Osteoblast (primary cell): ENCODE measurements around the gene RNF19B. TPM values are rescaled to one million over a fixed set of nuclear protein-coding genes. Genes with fewer than 3 reads are reported as not detected.

Source experiments
- DNase-seq: peaks from one replicate; pipeline ENCODE4 v3.0.0; 2011; ENCODE audit warnings: low spot score, mixed read lengths; ENCODE audit not compliant: insufficient read length; ENCODE audit errors: missing footprints
- H2AFZ ChIP-seq: 2 replicates; pipeline ENCODE4 v1.6.0; 2011; ENCODE audit warnings: mild to moderate bottlenecking, low read length
- H3K27ac ChIP-seq: 2 replicates; pipeline ENCODE4 v1.5.1; 2011; ENCODE audit warnings: mild to moderate bottlenecking, low read depth, low read length, moderate library complexity
- H3K27me3 ChIP-seq: 2 replicates; pipeline ENCODE4 v1.6.0; 2012; ENCODE audit warnings: mild to moderate bottlenecking, control low read depth, inconsistent platforms, low read length, moderate library complexity; ENCODE audit not compliant: insufficient read depth
- H3K36me3 ChIP-seq: 2 replicates; pipeline ENCODE4 v1.5.1; 2011; ENCODE audit warnings: mild to moderate bottlenecking, low read length, control low read depth, moderate library complexity; ENCODE audit not compliant: insufficient read depth
- H3K4me1 ChIP-seq: 2 replicates; pipeline ENCODE4 v1.5.1; 2011; ENCODE audit warnings: mild to moderate bottlenecking, low read length, control low read depth, moderate library complexity; ENCODE audit not compliant: insufficient read depth
- H3K4me2 ChIP-seq: 2 replicates; pipeline ENCODE4 v1.6.0; 2011; ENCODE audit warnings: mild to moderate bottlenecking, low read length; ENCODE audit not compliant: insufficient read depth
- H3K4me3 ChIP-seq: fragments of 200-600 bp; sonication (generic); 3 replicates; pipeline ENCODE4 v1.5.1; 2012; ENCODE audit warnings: mild to moderate bottlenecking, low read length, inconsistent platforms; ENCODE audit not compliant: insufficient read depth
- H3K79me2 ChIP-seq: 2 replicates; pipeline ENCODE4 v1.6.0; 2012; ENCODE audit warnings: mild to moderate bottlenecking, low read length, control low read depth, inconsistent platforms; ENCODE audit not compliant: insufficient read depth
- H3K9me3 ChIP-seq: 2 replicates; pipeline ENCODE4 v1.5.1; 2011; ENCODE audit warnings: low read depth, low read length, control low read depth
- H4K20me1 ChIP-seq: 2 replicates; pipeline ENCODE4 v1.6.0; 2012; ENCODE audit warnings: mild to moderate bottlenecking, low read length, control low read depth; ENCODE audit not compliant: insufficient read depth
- CTCF ChIP-seq: IDR thresholded peaks from 2 replicates; pipeline ENCODE4 v1.5.1; 2011; ENCODE audit warnings: mild to moderate bottlenecking, low read depth, low read length, moderate library complexity; ENCODE audit errors: extremely low read depth
- total RNA-seq: library from RNA; depleted of rRNA; stranded (reverse); fragments of >200 nt; gene quantifications from 2 replicates; pipeline ENCODE4 v1.2.3, GENCODE V29; 2012

The RNF19B gene
- total RNA-seq, 1 donor: 14.5 TPM

GRCh38 chr1:33010932-33011731 lies 46.5 kb upstream of the RNF19B start:
- H3K9me3 ChIP-seq: no peaks in the 10 kb centered on the region
- H4K20me1 ChIP-seq: no peaks in the 10 kb centered on the region
- H3K4me1 ChIP-seq: peaks cover 19% of the 10 kb centered on the region
- H3K4me2 ChIP-seq: peak overlapping the region; percentile 35
- peaks cover 70% of the 10 kb centered on the region for H3K36me3 ChIP-seq
- H3K27ac ChIP-seq: peak overlapping the region; percentile 47
- no peaks in the 10 kb centered on the region for H3K79me2 ChIP-seq
- no peaks in the 10 kb centered on the region for H3K27me3 ChIP-seq
- no peak overlapping the region for H3K4me3 ChIP-seq
- no peak for DNase-seq
- H2AFZ ChIP-seq: peak overlapping the region; percentile 12
- TF ChIP-seq CTCF: no peak

GRCh38 chr1:33009561-33009960 lies 45.0 kb upstream of the RNF19B start:
- Histone ChIP-seq H3K4me1 (peaks cover 26% of the 10 kb centered on the region), H3K27me3 (no peaks in the 10 kb centered on the region), H3K36me3 (peaks cover 63% of the 10 kb centered on the region), H3K9me3 (no peaks in the 10 kb centered on the region), H3K4me3 (no peak overlapping the region), H3K4me2 (no peak overlapping the region), H3K79me2 (no peaks in the 10 kb centered on the region), H3K27ac (no peak overlapping the region), H2AFZ (no peak overlapping the region), H4K20me1 (peaks cover 3% of the 10 kb centered on the region)
- no peak for DNase-seq
- TF ChIP-seq CTCF: no peak

GRCh38 chr1:33008051-33008914 lies 43.7 kb upstream of the RNF19B start:
- Histone ChIP-seq H3K9me3 (no peaks in the 10 kb centered on the region), H3K4me1 (peaks cover 29% of the 10 kb centered on the region), H4K20me1 (peaks cover 3% of the 10 kb centered on the region), H3K4me3 (no peak overlapping the region), H3K27me3 (no peaks in the 10 kb centered on the region), H2AFZ (no peak overlapping the region), H3K4me2 (no peak overlapping the region), H3K27ac (peak overlapping the region; percentile 7), H3K79me2 (no peaks in the 10 kb centered on the region), H3K36me3 (peaks cover 51% of the 10 kb centered on the region)
- no peak for DNase-seq
- no peak for TF ChIP-seq CTCF
